Fibroblast of peridontal ligament (primary cell): Measurements from ENCODE around the gene MAPRE3.
A peak's percentile ranks its signal among the peaks of the same experiment; 100 is the strongest.
"Not testable (repeated sequence)": the region's sequence is repeated elsewhere in the genome, so short reads cannot be mapped to it uniquely, and the experiment has no call there.

Source experiments
- DNase-seq: peaks from one replicate; pipeline ENCODE4 v3.0.0-alpha.2; 2010; ENCODE audit errors: extremely low read depth

The MAPRE3 gene

GRCh38 chr2:26970244-26970927, at the start of gene MAPRE3:
TSS of gene MAPRE3 (plus strand) at chr2:26970637. CDS start at chr2:27022219, 51,582 bp downstream.
- peak; percentile 45 for DNase-seq

DNA sequence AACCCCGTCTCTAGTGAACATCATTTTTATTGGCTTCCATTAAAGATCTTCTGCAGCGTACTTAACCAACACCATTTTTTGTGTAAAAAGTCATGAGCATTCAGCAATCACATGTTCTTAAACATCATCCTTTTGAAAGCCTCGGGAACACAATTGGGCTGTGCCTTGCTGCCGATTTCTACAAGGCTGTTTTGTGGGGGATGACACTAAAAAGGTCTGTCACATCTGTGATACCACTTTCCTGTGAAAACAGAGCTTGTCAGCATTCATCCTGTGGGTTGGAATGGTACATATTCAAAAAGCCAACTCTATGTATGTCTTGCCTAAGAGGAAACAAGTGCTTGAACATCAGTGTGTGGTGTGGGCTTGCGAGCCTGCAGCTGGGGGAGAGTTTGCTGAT, 49.1 kb upstream of the MAPRE3 start:
- DNase-seq, result no peak

DNA sequence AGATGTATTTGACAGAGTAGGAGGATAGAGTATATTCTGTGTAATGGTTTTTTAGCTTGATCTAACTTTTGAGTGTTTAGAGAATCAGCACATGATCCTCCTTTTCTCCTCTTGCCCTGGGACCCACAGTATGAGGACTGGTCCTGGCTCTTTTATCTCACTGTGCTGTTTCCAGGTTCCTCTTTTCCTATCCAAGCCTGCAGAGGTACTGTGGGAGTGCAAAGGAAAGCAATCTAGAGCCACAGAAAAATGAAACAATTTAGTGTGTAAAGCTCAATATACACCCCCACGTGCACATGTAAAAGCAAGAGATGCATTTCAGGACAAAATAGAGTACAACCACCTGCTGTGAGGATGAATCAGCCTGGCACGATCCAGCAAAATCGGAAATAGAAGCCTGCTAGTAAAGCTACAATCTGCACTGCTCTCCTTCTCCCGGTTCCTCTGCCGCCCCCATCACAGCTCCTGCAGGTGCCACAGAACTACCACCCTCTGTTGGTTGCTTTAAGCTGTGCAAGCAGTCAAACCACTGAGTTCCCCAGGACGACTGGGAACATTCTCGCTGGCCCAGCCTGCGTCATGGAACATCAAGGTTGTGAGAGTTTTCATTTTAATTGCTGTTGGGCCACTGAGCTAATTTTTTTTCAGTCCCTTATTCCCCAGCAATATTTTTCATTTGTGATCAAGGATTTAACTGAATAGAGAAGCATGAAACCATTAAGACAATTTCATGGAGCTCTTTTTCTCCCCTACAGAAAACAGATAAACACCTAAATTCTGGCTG, 47.8 kb upstream of the MAPRE3 start:
- DNase-seq, result peak; percentile 8

DNA sequence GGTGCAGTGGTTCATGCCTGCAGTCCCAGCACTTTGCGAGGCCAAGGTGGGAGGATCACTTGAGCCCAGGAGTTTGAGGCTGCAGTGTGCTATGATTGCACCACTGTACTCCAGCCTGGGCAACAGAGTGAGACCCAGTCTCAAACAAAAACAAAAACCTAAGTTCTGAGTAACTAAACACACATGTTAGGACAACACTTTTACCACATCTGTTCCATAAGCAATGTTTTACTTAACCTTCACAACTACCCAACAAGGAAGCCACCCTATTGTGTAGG, 47.3 kb upstream of the MAPRE3 start:
- DNase-seq, result not testable (repeated sequence)

DNA sequence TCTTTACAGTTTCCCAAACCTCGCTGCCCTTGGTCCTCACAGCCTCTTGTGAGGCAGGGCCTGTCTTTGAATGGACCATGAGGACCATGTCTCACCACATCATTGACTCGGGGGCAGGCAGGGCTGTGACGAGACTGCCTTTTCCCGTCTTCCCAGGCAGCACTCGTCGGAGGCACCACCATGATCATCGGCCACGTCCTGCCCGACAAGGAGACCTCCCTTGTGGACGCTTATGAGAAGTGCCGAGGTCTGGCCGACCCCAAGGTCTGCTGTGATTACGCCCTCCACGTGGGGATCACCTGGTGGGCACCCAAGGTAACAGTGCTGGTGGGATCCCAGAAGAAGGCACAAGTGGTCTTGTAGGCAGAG, 45.7 kb upstream of the MAPRE3 start:
- no peak for DNase-seq

DNA sequence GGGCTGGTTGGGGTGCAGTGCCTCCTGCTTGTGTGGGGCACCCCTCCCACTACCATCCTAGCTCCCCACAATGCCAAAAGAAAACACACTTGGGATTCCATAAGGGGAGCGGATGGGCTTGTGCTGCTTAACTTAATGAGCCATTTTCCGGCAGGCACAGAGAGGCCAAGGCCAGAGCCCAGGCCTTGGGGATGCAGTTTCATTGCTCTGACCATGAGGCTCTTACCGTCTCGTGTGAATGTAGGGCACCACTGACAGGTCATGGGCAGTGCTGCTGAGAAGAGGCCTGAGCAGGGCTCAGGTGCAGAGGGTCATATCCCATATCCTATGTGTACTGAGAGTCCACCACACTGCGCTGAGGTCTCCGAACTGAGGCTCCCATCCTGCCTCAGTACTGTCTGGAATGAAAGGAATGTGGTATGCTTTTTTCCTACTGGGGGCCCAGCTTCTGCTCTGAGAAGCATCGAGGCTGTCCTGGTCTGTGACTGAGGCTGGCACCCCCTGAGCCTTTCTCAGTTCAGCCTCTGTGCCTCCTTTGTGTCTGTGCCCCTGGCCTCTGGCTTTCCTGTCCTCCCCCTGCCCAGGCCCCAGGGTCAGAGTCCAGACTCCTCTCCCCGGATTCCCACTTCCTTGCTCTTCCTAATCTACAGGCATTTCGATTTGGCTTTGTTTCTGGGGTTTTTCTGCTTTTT, 45.2 kb upstream of the MAPRE3 start:
- no peak for DNase-seq

DNA sequence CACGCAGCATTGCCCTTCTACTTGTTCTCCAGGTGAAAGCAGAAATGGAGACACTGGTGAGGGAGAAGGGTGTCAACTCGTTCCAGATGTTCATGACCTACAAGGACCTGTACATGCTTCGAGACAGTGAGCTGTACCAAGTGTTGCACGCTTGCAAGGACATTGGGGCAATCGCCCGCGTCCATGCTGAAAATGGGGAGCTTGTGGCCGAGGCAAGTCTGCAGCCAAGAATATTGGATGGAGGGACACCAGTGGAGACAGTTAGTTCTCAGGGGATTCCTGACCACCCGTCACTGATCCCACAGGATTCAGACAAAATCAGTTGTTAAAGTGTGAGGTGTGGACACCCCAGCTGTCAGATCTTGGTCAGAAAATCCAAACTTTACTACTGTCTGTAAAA, 43.2 kb upstream of the MAPRE3 start:
- no peak for DNase-seq

- no peak for DNase-seq
Observed at GRCh38 chr2:26932974-26933373, 37.5 kb upstream of the MAPRE3 start.

DNA sequence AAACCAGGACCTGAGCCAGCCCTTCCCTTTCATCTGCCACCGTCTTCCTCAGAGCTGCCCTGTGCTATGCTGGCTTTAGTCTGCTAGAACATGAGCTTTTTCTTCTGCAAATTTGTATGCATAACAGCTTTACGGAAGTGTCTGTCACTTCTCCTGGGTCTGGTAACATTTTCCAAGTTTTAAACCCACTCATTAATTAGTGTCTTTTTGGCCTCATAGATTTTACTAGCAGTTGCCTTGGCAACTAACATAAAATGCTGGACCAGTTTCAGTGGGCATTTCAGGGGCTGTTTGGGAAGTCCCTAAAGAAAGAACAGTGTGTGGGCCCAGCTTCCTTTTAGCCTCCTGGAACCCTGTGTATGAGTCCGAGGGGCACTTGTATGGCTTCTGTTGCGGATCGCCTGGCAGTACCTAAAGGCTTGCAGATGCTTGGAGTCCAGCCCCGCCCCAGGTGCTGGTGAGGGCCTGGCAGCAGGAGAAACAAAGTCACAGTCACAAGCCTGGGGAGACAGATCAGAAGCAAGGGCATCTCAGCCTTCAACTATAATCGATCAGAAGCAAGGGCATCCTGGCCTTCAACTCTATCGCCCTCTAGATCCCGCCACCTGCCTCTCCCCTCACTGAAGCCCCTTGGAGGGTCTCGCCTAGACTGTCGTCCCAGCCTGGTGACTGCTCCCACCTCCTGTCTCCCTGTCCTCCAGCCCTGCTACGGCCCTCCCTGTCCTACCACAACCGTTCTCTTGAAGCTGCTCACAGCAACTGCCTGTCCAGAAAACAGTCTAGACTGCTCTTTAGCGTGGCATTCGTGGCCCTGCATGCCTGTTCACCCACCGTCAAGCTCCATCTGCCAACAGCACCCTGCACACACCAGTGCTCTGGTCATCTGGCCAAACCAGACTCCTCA, 36.8 kb upstream of the MAPRE3 start:
- DNase-seq, result no peak

DNA sequence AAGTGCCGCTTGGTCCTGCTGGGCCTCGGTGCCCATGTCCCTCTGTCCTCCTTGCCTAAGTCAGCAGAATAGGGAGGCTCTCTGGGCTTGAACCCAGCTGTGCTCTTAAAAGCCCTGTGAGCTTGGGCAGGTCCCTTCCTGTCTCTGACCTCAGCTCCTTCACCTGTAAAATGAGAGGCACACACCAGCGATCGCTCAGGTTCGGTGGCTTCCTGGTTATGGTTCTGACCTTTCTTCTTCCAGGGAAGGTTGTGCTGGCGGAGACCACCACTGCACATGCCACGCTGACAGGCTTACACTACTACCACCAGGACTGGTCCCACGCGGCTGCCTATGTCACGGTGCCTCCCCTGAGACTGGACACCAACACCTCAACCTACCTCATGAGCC, 36.1 kb upstream of the MAPRE3 start:
- no peak for DNase-seq

DNA sequence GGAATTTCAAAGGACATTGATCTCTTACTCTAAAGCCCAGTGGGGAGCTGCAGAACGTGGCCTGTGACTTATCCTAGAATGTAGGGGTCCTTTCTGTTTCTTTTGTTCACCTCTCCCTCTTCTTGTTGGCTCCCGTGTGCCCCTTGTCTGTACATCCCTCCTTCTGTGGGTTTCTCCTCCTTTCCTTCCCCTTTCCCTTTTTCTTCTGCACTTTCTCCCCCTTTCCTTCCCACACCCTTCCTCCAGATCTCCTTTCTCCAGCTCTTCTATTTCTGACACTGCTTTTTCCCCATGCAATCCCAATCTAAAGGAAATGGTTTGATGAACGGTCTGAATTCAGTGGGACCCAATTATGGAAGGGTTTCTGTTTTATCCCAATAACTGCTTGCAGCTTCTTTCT, 35.5 kb upstream of the MAPRE3 start:
- DNase-seq, result no peak

DNA sequence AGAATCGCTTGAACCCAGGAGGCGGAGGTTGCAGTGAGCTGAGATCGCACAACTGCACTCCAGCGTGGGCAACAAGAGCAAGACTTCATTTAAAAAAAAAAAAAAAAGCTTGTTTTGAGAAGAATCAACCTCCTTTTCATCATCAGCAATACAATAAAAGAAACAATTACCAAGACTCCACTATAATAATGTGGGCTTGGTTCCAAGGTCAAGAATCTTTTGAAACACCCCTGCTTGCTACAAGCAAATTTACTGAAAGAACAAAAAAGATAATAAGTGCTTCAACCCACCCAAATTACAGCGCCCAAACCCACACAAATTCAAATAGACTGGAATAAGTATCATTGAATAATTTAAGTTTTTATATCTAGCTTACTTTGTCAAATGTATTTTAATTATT, 33.6 kb upstream of the MAPRE3 start:
- no peak for DNase-seq

- no peak for DNase-seq
Observed at GRCh38 chr2:26938399-26939118, 31.9 kb upstream of the MAPRE3 start.

DNA sequence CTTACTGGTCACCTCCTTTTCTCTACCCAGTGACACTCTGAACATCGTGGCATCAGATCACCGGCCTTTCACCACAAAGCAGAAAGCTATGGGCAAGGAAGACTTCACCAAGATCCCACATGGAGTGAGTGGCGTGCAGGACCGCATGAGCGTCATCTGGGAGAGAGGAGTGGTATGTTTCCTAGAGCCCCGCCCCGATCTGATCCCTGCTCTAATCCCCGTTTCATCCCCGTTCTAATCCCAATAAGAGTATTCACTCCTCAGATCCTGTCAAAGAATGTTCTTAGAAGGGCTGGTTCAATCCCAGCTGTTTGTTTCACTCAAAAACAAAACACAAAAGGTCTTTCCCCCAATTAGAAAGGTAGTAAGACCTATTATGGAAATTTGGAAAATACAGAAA, 30.4 kb upstream of the MAPRE3 start:
- no peak for DNase-seq

DNA sequence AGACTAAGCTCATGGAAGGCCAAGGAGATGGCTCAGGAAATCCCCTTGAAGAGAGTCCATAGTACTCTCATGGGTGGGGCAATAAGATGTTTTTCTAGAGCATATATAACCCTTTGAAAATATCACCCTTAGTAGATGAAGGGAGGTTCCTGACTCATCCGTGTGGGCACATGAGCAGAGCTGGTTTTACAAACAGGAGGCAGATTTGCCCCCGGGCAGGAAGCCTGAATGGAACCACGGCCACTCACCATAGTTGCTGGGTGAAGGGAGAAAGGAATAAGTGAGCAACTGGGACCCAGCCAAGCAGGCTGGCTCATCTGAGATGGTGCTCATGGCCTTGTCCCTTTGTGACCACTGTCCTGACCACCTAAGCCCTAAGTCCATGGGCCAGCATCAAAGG, 29.0 kb upstream of the MAPRE3 start:
- DNase-seq, result no peak

GRCh38 chr2:26942543-26943295, 27.7 kb upstream of the MAPRE3 start:
- DNase-seq, result peak; percentile 42

- no peak for DNase-seq
Observed at GRCh38 chr2:26945991-26946750, 24.3 kb upstream of the MAPRE3 start.

GRCh38 chr2:26946841-26947784, 23.3 kb upstream of the MAPRE3 start:
- peak; percentile 33 for DNase-seq

DNA sequence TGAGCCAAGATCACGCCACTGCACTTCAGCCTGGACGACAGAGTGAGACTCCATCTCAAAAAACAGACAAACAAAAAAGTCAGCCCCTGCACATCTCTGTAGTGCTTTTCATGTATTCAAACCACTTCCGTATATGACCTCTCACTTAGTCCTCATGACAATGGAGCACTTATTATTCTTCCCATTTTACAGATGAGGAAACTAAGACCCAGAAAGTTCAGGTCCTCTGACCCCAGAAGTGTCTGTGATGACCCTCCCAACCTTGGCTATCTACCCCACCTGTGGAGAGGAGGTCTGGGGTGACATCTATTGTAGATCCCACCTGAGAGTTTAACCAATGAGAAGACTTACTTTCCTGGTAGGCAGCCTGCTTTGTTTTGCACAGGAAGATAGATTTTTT, 21.6 kb upstream of the MAPRE3 start:
- DNase-seq, result no peak
